Measurements from ENCODE around the gene AKAP6.

AKAP6 gene

DNA sequence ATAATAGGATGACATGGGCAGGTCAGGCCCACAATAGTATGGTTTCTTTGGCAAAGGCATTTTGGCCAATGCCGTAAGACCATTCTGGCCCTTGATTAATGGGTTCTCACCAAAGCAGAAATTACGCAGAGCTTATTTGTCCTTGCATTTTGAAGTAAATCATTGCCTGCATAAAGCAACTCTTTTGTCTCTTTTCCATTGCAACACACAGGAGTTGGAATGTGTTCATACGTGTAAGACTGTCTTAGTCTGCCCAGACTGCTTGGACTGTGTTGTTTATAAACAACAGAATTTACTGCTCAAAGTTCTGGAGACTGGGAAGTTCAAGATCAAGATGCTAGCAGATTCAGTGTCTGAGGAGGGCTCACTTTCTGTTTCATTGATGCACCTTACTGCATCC lies 506.8 kb downstream of the AKAP6 start:
- H3K4me3 ChIP-seq (ENCODE audit: low read depth, low read length), result no peak overlapping the region
- TF ChIP-seq, protein P1, sequence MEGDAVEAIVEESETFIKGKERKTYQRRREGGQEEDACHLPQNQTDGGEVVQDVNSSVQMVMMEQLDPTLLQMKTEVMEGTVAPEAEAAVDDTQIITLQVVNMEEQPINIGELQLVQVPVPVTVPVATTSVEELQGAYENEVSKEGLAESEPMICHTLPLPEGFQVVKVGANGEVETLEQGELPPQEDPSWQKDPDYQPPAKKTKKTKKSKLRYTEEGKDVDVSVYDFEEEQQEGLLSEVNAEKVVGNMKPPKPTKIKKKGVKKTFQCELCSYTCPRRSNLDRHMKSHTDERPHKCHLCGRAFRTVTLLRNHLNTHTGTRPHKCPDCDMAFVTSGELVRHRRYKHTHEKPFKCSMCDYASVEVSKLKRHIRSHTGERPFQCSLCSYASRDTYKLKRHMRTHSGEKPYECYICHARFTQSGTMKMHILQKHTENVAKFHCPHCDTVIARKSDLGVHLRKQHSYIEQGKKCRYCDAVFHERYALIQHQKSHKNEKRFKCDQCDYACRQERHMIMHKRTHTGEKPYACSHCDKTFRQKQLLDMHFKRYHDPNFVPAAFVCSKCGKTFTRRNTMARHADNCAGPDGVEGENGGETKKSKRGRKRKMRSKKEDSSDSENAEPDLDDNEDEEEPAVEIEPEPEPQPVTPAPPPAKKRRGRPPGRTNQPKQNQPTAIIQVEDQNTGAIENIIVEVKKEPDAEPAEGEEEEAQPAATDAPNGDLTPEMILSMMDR (IDR thresholded peaks at IDR 0.05; ENCODE audit: low read depth, low read length), result no peak

- no peak overlapping the region for H3K4me3 ChIP-seq (ENCODE audit: low read depth, low read length)
- TF ChIP-seq, protein P1 (IDR thresholded peaks at IDR 0.05; ENCODE audit: low read depth, low read length), result no peak
These were observed 512.6 kb downstream of the AKAP6 start for GRCh38 chr14:32841698-32842097.

GRCh38 chr14:32846821-32847365 lies 517.8 kb downstream of the AKAP6 start:
- TF ChIP-seq, protein P1 (IDR thresholded peaks at IDR 0.05; ENCODE audit: low read depth, low read length), result no peak
- H3K4me3 ChIP-seq (ENCODE audit: low read depth, low read length), result no peak overlapping the region

GRCh38 chr14:32847867-32848266 lies 518.8 kb downstream of the AKAP6 start:
- no peak overlapping the region for H3K4me3 ChIP-seq (ENCODE audit: low read depth, low read length)
- TF ChIP-seq, protein P1 (IDR thresholded peaks at IDR 0.05; ENCODE audit: low read depth, low read length), result no peak

- TF ChIP-seq, protein P1 (IDR thresholded peaks at IDR 0.05; ENCODE audit: low read depth, low read length), result no peak
These were observed 536.8 kb downstream of the AKAP6 start for GRCh38 chr14:32865827-32866376.

GRCh38 chr14:32883188-32883587 lies 554.1 kb downstream of the AKAP6 start:
- H3K4me3 ChIP-seq (ENCODE audit: low read depth, low read length), result no peak overlapping the region
- TF ChIP-seq, protein P1 (IDR thresholded peaks at IDR 0.05; ENCODE audit: low read depth, low read length), result no peak

More at GRCh38 chr14:32865827-32866376, 536.8 kb downstream of the AKAP6 start:
- no peak overlapping the region for H3K4me3 ChIP-seq (ENCODE audit: low read depth, low read length)
